Panc1 (cell line): ENCODE results near the gene IER5L. TPM values are rescaled to one million over a fixed set of nuclear protein-coding genes. Genes with fewer than 3 reads are reported as not detected.

Experiments
- ATAC-seq: fragments of 200-7000 bp; cut with Tn5 transposase; 2 replicates; pipeline ENCODE4 v1.9.1; 2020; ENCODE audit warnings: mild to moderate bottlenecking, moderate library complexity
- BruUV-seq: library from RNA; stranded (reverse); fragments of 400-500 nt; replicated peaks from 2 replicates; lab custom pipeline; 2021; lab: Mats Ljungman, UMichigan
- CTCF ChIA-PET: fragments of 300-600 bp; sonication (Branson Sonifier 250); formaldehyde crosslinking; loops from one replicate; lab custom pipeline; 2022; ENCODE audit warnings: antibody characterized with exemption; lab: Charles Lee
- POLR2A ChIA-PET: fragments of 300-600 bp; sonication (Branson Sonifier 250); formaldehyde crosslinking; loops from one replicate; lab custom pipeline; 2022; ENCODE audit warnings: antibody characterized with exemption; lab: Charles Lee
- DNase-seq: peaks from one replicate; pipeline ENCODE4 v3.0.0-alpha.2; 2010; ENCODE audit warnings: low read depth, low spot score
- H3K27ac ChIP-seq: 2 replicates; pipeline ENCODE4 v1.5.1; 2011; ENCODE audit warnings: mild to moderate bottlenecking, low read length, inconsistent platforms
- H3K27me3 ChIP-seq: fragments of 200-500 bp; sonication (Bioruptor generic); 2 replicates; pipeline ENCODE4 v1.6.0; 2014; ENCODE audit warnings: low read length, inconsistent platforms; ENCODE audit not compliant: control insufficient read depth, insufficient read depth
- H3K36me3 ChIP-seq: fragments of 200-500 bp; sonication (Bioruptor generic); 2 replicates; pipeline ENCODE4 v1.5.1; 2014; ENCODE audit warnings: inconsistent platforms, mild to moderate bottlenecking, low read length, moderate library complexity; ENCODE audit not compliant: control insufficient read depth, insufficient read depth
- H3K4me1 ChIP-seq: 2 replicates; pipeline ENCODE4 v1.5.1; 2011; ENCODE audit warnings: inconsistent platforms, mild to moderate bottlenecking, low read length, moderate library complexity; ENCODE audit not compliant: control insufficient read depth, insufficient read depth
- H3K4me3 ChIP-seq, 2 experiments: 2 replicates each; pipeline ENCODE4 v1.5.1; 2011 to 2012; ENCODE audit warnings: low read depth in 2 of 2, low read length in 2 of 2, mild to moderate bottlenecking in 2 of 2, inconsistent platforms in 1 of 2, moderate library complexity in 1 of 2
- H3K9me3 ChIP-seq: fragments of 200-500 bp; sonication (Bioruptor generic); 2 replicates; pipeline ENCODE4 v1.5.1; 2014; ENCODE audit warnings: low read depth, mild to moderate bottlenecking, inconsistent platforms, low read length, moderate library complexity; ENCODE audit not compliant: control insufficient read depth, insufficient read depth
- POLR2AphosphoS5 ChIP-seq: IDR thresholded peaks from 2 replicates; pipeline ENCODE4 v1.6.1; 2012; ENCODE audit warnings: mild to moderate bottlenecking, low read depth, low read length, moderate library complexity
- SIN3A ChIP-seq: IDR thresholded peaks from 2 replicates; pipeline ENCODE4 v1.6.1; 2012; ENCODE audit warnings: low read depth, mild to moderate bottlenecking, low read length, moderate library complexity, borderline replicate concordance; ENCODE audit not compliant: insufficient read depth
- TCF7L2 ChIP-seq: IDR thresholded peaks from 2 replicates; pipeline ENCODE4 v1.6.1; 2011; ENCODE audit warnings: mild to moderate bottlenecking, low read depth, low read length, inconsistent platforms
- in situ Hi-C: cut with HindIII; loops from 2 replicates; pipeline ENCODE4 v1.10.0; 2016; ENCODE audit warnings: low sequenced_read_pairs, low pct_unique_long_range_greater_than_20kb
- intact Hi-C: fragments of 100-400 bp; cut with micrococcal nuclease; formaldehyde crosslinking; loops from one replicate; pipeline ENCODE4 v1.10.0; 2022; ENCODE audit not compliant: unreplicated experiment
- total RNA-seq: library from RNA; stranded (reverse); gene quantifications from one replicate; pipeline ENCODE4 v1.2.1, GENCODE V29; 2021; ENCODE audit not compliant: unreplicated experiment
- TF ChIP-seq, protein P1 (sequence below), 2 experiments: IDR thresholded peaks; 2 replicates each; pipeline ENCODE4 v1.6.1; 2011 to 2012; ENCODE audit warnings: low read depth in 2 of 2, control low read depth in 1 of 2, low read length in 1 of 2, mild to moderate bottlenecking in 1 of 2, moderate library complexity in 1 of 2; ENCODE audit not compliant: insufficient read depth in 1 of 2
- TF ChIP-seq, protein P2 (sequence below): fragments of 450-650 bp; IDR thresholded peaks from 2 replicates; pipeline ENCODE4 v1.5.1; 2017; ENCODE audit warnings: mild to moderate bottlenecking

IER5L gene
- total RNA-seq, 1 experiment from 2014 or later = 44.6 TPM

DNA sequence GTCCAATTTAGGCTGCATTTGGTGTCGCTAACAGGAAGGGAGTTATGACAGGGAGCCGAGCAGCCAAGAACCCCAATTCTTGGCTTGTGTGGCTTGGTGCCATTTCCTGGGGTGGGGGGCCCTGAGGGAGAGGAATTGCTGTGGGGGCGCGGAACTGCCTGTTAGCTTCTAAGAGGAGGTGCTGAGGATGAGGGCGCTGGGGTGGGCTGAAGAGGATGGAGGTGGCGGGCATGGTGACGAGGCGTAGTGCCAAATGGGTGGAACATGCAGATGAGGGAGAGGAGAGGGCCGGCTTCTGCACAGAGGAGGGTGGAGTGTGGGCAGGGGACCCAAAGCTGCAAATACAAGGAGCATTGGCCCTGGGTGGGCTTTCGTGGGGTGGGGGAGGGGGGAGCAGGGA lies 27.9 kb downstream of the IER5L start:
- in situ Hi-C loops = no loop called here
- no peaks in the 10 kb centered on the region for H3K36me3 ChIP-seq

DNA sequence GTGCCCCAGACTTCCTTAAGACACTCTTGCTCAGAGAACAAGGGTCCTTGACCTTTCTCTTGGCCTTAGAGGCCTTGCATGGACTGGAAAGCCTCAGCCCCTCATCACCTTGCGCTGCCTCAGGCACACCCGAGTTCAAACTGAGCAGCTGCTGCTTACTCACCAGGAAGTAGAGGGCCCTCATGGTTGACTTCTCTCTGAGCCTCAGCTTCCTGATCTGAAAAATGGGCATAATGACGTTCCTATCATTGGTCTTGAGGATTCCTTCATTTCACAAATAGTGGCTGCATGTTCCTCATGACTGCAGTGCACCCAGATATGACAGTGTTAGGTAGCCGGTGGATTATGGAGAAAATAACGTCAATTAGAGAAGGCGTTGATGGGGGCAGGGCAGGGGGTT lies 28.6 kb downstream of the IER5L start:
- in situ Hi-C loops (no loop called here), intact Hi-C loops (no loop called here)
- Histone ChIP-seq H3K27me3 (no peaks in the 10 kb centered on the region), H3K4me1 (peaks cover 6% of the 10 kb centered on the region), H3K4me3 (no peak overlapping the region), H3K36me3 (no peaks in the 10 kb centered on the region), H3K27ac (no peak overlapping the region), H3K9me3 (no peaks in the 10 kb centered on the region)
- ATAC-seq (no peak), DNase-seq (no peak)
- TF ChIP-seq, protein P1, sequence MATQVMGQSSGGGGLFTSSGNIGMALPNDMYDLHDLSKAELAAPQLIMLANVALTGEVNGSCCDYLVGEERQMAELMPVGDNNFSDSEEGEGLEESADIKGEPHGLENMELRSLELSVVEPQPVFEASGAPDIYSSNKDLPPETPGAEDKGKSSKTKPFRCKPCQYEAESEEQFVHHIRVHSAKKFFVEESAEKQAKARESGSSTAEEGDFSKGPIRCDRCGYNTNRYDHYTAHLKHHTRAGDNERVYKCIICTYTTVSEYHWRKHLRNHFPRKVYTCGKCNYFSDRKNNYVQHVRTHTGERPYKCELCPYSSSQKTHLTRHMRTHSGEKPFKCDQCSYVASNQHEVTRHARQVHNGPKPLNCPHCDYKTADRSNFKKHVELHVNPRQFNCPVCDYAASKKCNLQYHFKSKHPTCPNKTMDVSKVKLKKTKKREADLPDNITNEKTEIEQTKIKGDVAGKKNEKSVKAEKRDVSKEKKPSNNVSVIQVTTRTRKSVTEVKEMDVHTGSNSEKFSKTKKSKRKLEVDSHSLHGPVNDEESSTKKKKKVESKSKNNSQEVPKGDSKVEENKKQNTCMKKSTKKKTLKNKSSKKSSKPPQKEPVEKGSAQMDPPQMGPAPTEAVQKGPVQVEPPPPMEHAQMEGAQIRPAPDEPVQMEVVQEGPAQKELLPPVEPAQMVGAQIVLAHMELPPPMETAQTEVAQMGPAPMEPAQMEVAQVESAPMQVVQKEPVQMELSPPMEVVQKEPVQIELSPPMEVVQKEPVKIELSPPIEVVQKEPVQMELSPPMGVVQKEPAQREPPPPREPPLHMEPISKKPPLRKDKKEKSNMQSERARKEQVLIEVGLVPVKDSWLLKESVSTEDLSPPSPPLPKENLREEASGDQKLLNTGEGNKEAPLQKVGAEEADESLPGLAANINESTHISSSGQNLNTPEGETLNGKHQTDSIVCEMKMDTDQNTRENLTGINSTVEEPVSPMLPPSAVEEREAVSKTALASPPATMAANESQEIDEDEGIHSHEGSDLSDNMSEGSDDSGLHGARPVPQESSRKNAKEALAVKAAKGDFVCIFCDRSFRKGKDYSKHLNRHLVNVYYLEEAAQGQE (IDR thresholded peaks at IDR 0.05; ENCODE audit: insufficient read depth in 1 of 2, low read depth in 2 of 2, low read length in 1 of 2) = no peak
- TF ChIP-seq SIN3A = no peak
- TF ChIP-seq POLR2AphosphoS5 = no peak
- no peak for TF ChIP-seq TCF7L2
- TF ChIP-seq, protein P2, sequence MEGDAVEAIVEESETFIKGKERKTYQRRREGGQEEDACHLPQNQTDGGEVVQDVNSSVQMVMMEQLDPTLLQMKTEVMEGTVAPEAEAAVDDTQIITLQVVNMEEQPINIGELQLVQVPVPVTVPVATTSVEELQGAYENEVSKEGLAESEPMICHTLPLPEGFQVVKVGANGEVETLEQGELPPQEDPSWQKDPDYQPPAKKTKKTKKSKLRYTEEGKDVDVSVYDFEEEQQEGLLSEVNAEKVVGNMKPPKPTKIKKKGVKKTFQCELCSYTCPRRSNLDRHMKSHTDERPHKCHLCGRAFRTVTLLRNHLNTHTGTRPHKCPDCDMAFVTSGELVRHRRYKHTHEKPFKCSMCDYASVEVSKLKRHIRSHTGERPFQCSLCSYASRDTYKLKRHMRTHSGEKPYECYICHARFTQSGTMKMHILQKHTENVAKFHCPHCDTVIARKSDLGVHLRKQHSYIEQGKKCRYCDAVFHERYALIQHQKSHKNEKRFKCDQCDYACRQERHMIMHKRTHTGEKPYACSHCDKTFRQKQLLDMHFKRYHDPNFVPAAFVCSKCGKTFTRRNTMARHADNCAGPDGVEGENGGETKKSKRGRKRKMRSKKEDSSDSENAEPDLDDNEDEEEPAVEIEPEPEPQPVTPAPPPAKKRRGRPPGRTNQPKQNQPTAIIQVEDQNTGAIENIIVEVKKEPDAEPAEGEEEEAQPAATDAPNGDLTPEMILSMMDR = no peak
- BruUV-seq = no TSS peak
- ChIA-PET POLR2A (no interaction called here), CTCF (no interaction called here)

More for the DNA sequence above, 27.9 kb downstream of the IER5L start:
- intact Hi-C loops = no loop called here
- POLR2A ChIA-PET = no interaction called here
- no TSS peak for BruUV-seq
- no peaks in the 10 kb centered on the region for H3K27me3 ChIP-seq
- CTCF ChIA-PET = no interaction called here
- TF ChIP-seq, protein P1 (IDR thresholded peaks at IDR 0.05; ENCODE audit: insufficient read depth in 1 of 2, low read depth in 2 of 2, low read length in 1 of 2) = no peak
- TF ChIP-seq, protein P2 = no peak
- TF ChIP-seq TCF7L2 = no peak
- TF ChIP-seq POLR2AphosphoS5 = no peak
- no peak for TF ChIP-seq SIN3A
- no peak overlapping the region for H3K27ac ChIP-seq
- peaks cover 6% of the 10 kb centered on the region for H3K4me1 ChIP-seq
- H3K4me3 ChIP-seq = no peak overlapping the region
- no peak for DNase-seq
- no peak for ATAC-seq
- H3K9me3 ChIP-seq = no peaks in the 10 kb centered on the region
